GM19467 (cell line): Measurements from ENCODE around the gene MFAP3.
"Not testable (repeated sequence)": the region's sequence is repeated elsewhere in the genome, so short reads cannot be mapped to it uniquely, and the experiment has no call there.

Experiments
- ATAC-seq: cut with Tn5 transposase; IDR thresholded peaks from one replicate; pipeline ENCODE4 v1.9.1; 2021; ENCODE audit warnings: mild to moderate bottlenecking, moderate library complexity; ENCODE audit not compliant: unreplicated experiment

The MFAP3 gene

GRCh38 chr5:154038707-154039457, at the start of gene MFAP3, which contains the start of gene FAM114A2:
Gene MFAP3, plus strand, starts transcription at chr5:154038967. Its CDS starts 10,756 bp downstream, at chr5:154049723.
Gene FAM114A2, minus strand, starts transcription at chr5:154038910. Its CDS starts 3,957 bp downstream, at chr5:154034953.
- ATAC-seq = peak; percentile 98

DNA sequence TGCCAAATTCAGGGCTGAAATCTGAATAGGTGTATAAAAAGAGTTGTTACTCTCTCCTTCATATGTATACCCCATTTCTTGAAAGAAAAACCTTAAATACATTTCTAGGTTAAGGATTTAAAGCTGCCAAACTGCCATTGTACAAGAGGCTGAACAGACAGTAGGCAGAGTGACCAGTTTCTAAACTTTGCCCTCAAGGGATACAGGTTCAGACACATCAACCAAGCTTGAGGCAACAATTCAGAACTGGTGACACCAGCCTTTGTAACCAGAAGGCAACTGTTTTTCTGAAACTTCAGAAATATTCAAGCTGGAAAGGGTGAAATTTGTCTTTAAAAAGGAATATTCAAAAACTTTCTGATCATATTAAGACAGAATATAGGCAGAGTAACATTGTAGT, 47.6 kb upstream of the MFAP3 start:
- ATAC-seq = no peak

DNA sequence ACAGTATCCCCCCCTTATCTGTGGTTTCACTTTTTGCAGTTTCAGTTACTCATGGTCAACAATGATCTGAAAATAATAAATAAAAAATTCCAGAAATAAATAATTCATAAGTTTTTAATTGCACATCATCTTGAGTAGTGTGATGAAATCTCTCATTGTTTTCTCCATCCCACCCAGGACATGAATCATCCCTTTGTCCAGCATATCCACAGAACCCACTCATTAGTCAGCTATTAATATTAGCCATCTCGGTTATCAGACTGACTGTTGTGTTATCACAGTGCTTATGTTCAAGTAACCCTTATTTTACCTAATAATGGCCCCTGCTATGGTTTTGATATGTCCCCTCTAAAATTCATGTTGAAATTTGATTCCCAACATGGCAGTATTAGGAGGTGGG, 40.8 kb upstream of the MFAP3 start:
- no peak for ATAC-seq

- ATAC-seq = no peak
Observed at GRCh38 chr5:153998768-153999167, 40.0 kb upstream of the MFAP3 start.

GRCh38 chr5:153999995-154000394, 38.8 kb upstream of the MFAP3 start:
- no peak for ATAC-seq

DNA sequence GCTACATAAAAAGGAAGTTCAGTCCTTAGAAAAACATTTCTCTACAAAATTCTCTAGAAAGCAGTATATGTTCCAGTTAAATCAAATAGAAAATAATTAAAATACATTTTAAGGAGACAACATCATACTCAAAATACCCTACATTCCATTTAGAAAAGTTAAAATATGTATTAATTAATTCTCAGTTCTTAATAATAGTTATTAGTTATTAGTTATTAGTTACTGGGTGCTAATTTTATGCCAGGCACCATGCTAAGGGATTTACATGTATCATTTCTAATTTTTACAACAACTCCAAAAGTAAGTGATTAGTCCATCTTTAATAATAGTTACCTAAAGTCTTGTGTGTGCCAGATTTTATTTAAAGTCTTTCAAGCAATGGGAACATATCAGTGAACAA, 38.1 kb upstream of the MFAP3 start:
- no peak for ATAC-seq

DNA sequence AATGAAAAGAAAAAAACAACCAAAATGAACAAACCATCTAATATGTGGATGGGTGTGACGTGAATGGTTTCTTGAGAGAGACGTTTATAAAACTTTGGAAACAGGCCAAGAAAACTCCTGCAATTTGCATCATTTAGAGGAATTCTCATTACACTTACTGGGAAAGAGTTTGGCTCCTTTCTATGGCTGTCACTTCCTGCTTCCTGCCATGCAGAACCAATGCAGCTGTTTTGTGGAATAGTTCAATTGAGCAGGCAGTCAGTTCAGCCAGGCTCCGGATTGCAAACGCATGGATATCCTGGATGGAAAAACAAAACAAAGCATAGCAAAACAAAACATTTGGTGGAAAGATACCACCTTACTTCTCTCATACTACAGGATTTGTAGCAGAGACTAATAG, 36.7 kb upstream of the MFAP3 start:
- no peak for ATAC-seq

DNA sequence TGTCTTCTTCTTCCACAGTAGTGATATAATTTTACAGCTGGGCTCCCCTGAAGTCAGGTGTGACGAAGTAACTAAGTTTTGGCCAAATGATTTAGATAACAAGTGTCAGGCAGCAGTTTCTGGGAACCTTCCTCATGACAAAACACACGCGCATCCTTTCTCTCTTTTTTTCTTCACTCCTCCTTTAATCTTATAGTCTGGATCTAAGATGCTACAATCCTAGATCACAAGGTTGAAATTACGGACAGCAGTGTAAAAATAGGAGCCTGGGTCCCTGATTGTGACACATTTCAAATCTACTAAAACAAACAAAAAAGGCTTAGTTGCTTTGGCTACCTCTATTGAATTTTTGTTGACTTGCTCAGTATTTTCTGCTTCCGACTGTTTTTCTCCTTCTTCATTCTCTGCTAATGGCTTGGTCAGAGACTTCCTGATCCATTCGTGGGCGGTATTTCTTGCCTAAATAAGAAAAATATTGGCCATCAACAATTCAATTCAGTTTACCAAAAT, 36.2 kb upstream of the MFAP3 start:
- ATAC-seq = no peak

GRCh38 chr5:154005648-154006047, 33.1 kb upstream of the MFAP3 start:
- no peak for ATAC-seq

DNA sequence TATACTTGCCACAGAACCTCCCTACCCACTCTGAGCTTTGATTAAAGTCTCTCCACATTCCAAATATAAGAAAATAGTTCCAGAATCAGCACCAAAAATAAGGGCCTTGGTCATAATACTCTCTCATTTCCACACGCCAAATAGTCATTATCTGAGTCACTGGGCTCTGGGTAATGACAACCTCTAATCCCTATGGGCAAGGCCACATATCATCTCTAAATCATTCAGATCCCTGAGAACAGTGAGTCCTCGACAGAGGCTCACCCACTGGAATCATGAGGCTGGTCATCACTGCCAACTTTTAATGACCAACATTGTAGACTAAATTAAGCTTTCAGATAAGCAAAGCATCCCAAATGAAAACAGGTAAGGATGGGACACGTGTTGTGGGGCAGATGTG, 28.1 kb upstream of the MFAP3 start:
- no peak for ATAC-seq

DNA sequence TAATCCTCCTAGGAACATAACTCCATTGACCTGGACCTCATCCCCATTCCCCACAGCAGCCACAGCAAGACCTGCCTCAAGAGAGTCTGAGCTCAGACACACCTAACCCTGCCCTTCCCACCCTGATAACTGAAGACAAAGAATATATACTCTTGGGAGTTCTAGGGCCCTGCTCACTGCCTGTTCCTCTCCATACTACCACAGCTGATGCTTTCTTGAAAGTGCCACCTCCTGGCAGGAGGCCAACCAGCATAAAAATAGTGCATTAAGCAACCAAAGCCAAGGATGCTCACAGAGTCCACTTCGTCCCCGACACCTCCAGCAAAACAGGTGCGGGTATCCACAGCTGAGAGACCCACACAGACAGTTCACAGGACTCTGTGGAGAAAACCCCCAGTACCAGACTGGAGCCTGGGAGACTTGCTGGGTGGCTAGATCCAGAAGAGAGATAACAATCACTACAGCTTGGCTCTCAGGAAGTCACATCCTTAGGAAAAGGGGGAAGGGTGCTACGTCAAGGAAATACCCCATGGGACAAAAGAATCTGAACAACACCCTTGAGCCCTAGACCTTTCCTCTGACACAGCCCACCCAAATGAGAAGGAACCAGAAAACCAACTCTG, 23.6 kb upstream of the MFAP3 start:
- ATAC-seq = no peak

GRCh38 chr5:154018919-154019318, 19.8 kb upstream of the MFAP3 start:
- not testable (repeated sequence) for ATAC-seq

DNA sequence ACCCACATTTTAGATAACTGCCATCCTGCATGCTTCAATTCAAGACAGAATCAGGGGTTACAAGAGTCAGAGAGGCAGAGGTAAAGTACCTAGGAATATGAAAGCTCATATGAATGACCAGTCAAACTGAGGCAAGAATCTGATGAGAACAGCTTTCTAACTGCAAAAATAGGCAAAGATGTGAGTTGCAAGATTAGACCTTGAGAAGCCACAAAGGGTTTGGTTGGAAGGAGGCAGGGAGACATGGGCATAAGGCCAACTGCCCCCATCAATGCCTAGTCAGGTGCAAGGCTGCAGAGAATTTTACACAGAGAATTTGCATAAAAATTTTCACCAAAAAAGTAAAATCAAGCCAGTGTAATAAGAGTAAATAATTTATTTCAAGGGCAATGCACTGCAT, 12.8 kb upstream of the MFAP3 start:
- ATAC-seq = no peak

GRCh38 chr5:154031937-154032489, 6.8 kb upstream of the MFAP3 start:
- no peak for ATAC-seq

GRCh38 chr5:154034944-154035343, 3.8 kb upstream of the MFAP3 start:
- no peak for ATAC-seq

DNA sequence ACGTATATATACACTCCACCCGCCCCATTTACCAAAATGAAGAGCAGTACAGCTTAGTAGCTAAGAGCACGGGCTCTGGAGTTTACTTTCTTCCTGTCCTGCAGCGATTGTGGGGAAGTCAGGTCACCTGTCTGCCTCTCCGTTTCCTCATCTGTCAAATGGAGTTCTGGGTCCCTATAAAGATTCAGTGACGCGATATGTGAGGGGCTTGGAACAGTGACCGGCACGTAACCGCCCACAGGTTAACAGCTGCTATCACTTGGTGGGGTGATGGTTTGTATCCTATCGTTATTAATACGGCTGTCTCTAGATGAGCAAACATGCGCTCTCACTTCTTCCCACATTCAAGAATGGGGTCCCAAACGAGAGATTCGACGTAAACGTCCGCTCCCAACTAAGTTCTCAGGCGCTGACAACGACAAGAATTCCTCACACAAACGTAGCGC, 483 bp upstream of the MFAP3 start:
- ATAC-seq = peak; percentile 40

- ATAC-seq = no peak
Observed at GRCh38 chr5:154039458-154039829, 677 bp downstream of the MFAP3 start.

DNA sequence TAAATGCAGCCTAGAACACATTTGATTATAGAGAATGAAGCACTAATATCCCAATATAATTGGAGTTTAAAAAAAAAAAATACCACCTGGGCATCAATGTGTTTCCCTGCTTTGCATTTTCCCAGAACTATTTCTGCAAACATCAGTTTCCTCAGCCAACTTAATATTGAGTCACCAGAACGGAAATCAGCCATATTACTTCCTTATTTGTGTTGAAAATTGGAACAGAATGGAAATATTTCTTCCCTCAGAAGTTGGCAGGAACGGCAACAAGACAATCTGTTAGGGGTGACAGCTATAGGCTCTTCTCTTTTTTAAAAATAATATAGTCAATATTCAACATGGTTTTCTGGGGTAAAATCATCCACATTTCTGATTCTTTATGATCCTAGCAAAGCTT, 4.0 kb downstream of the MFAP3 start:
- no peak for ATAC-seq

GRCh38 chr5:154044099-154044498, 5.3 kb downstream of the MFAP3 start:
- ATAC-seq = no peak

DNA sequence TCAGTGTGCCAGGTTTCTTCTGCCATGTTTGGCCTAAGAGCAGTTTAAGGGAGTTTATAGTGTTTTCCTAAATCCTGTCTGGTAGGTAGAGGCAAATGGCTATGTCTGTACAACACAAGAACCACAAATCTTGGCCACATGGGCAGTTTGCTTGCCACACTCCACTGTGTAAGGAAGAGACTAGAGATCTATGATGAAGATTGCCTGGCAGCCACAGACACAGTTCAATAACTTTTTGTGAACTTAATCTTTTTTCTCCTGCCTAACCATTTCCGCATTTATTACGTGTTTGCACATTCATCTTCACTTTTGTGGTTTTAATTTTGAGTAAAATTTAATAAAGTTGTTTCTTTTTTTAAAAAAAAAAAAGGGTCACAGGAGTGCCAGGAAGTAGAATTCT, 5.8 kb downstream of the MFAP3 start:
- ATAC-seq = no peak

GRCh38 chr5:154046486-154046885, 7.7 kb downstream of the MFAP3 start:
- ATAC-seq = no peak

GRCh38 chr5:154047324-154047723, 8.6 kb downstream of the MFAP3 start:
- ATAC-seq = no peak
